RPMI7951 (cell line): ENCODE measurements around the gene PSMB4. TPM values are rescaled to one million over a fixed set of nuclear protein-coding genes. Genes with fewer than 3 reads are reported as not detected.
"Not testable (repeated sequence)": the region's sequence is repeated elsewhere in the genome, so short reads cannot be mapped to it uniquely, and the experiment has no call there.

Experiments
- DNase-seq: peaks from one replicate; pipeline ENCODE4 v3.0.0-alpha.2; 2012; ENCODE audit warnings: low read depth
- total RNA-seq: library from RNA; depleted of rRNA; stranded (reverse); fragments of >200 nt; shearing (Covaris generic); gene quantifications from 2 replicates; pipeline ENCODE4 v1.2.3, GENCODE V29; 2014

PSMB4 gene
- total RNA-seq, 1 experiment from 2014 or later = 469 TPM

DNA sequence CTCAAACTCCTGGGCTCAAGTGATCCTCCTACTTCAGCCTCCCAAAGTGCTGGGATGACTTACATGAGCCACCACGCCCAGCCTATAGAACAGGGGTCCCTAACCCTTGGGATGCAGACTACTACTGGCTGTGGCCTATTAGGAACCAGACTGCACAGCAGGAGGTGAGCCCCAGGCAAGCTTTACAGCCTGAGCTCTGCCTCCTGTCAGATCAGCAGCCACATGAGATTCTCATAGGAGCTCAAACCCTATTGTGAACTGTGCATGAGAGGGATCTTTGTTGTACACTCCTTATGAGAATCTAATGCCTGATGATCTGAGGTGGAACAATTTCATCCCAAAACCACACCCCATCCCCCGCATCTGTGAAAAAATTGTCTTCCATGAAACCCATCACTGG is 13.4 kb upstream of the PSMB4 start:
- no peak for DNase-seq

GRCh38 chr1:151390221-151391078 is 8.9 kb upstream of the PSMB4 start:
- not testable (repeated sequence) for DNase-seq

DNA sequence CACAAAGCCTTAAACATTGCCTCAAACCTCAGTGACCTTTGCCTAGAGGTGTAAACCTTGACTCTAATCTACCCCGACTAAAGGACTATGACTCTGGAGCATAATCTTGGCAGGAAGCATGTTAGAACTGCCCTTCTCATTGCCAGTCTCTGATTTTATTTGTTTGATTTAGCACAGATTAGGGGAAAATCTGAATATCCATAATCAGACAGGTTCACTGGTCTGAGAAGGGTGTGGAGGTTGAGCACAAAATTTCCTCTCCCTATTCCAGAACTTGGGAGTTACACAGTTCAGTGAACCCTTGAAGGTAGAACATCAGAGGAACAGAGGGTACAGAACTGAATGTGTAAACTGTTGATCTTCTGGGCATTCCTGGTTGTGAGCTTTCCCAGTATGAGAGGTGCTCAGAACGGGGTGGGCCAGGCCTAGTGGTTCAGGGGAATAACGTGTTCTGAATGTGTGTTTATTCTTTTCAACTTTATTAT is 8.3 kb upstream of the PSMB4 start:
- no peak for DNase-seq

- no peak for DNase-seq
These were observed 5.8 kb upstream of the PSMB4 start for GRCh38 chr1:151393583-151393982.

- DNase-seq = not testable (repeated sequence)
These were observed 3.1 kb upstream of the PSMB4 start for GRCh38 chr1:151396265-151396664.

DNA sequence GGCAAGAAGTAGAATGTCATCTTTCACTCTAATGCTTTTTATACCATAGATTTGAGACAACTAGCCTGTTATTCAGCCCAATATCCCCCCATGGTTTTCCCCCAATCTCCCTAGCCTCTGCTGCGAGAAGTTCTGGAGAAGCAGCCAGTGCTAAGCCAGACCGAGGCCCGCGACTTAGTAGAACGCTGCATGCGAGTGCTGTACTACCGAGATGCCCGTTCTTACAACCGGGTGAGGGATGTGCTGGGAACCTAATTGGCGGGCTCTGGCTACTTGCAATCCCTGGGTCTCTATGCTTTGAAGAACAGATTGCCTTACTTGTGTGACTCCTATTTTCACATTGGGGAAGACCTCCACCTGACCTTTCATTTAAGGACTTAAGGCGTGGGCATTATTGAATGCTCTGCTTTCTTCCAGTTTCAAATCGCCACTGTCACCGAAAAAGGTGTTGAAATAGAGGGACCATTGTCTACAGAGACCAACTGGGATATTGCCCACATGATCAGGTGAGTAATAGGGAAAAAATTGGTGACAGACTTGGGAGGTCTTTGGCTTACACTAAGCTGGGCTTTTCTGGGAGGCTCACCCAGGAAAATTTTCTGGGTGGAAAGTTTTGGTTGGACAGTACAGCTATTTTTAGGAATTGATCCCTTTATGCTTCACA is 1.9 kb downstream of the PSMB4 start:
- DNase-seq = peak; percentile 25

- no peak for DNase-seq
These were observed 2.5 kb downstream of the PSMB4 start for GRCh38 chr1:151401860-151402259.

DNA sequence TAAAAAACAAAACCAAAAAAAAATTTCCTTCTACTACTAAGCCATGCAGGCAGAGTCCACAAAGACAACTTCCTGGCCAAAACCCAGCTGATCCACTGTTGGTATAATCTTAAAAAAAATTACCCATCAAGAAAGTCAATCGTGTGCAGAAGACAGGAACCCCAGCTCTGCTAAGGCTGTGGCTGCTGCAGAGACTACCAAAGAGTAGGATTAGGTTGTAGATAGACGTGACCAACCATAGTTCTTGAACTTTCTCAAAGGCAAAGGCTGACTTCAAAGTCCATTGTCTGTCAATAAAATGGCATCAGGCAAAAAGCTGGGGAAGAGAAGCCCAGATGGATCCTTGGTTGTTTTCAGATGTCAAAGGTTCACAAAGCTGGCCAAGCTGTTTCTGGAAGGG is 3.4 kb downstream of the PSMB4 start:
- DNase-seq = no peak

- no peak for DNase-seq
These were observed 4.2 kb downstream of the PSMB4 start for GRCh38 chr1:151403612-151404011.

GRCh38 chr1:151405187-151405951 is 6.0 kb downstream of the PSMB4 start:
- peak; percentile 31 for DNase-seq

- no peak for DNase-seq
These were observed 6.8 kb downstream of the PSMB4 start for GRCh38 chr1:151406176-151406575.

DNA sequence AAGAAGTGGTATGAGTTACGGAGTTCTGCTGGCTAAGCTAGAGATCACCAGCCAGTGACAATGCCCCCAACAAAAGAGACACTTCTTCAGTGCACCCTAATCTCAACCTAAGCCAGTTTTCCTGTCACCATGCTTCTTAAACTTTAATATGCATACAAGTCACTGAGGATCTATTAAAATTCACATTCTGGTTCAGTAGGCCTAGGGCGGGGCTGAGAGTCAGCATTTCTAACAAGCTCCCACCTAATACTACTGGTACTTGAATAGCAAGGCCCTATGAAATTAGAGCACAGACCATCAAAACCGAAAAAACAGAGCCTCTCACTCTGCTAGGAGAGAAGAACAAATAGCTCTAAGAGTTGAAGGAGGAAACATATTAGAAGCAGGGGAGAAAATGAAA is 7.9 kb downstream of the PSMB4 start:
- DNase-seq = no peak

- no peak for DNase-seq
These were observed 9.5 kb downstream of the PSMB4 start for GRCh38 chr1:151408891-151409290.

DNA sequence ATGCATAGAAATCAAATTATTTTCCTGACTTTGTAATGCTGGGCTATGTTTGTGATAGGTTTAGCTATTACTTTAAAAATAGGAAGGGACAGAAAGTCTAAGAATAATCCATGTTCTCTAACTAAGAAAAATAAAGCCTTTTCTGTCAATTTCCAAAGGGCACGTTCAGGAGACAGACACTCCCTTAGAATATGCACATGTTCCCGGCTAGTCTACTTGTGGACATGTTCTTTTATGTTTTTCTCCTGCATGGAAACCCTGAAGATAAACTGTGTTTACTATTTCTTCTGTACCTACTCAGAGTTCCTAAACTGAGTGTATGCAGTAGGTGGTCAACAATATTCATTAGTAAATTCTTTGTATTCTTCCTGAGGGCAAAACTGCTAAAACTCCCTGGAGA is 12.5 kb downstream of the PSMB4 start:
- DNase-seq = no peak

- peak; percentile 24 for DNase-seq
These were observed 16.9 kb downstream of the PSMB4 start for GRCh38 chr1:151416231-151416630.

- DNase-seq = no peak
These were observed 18.7 kb downstream of the PSMB4 start for GRCh38 chr1:151418081-151418480.

- DNase-seq = no peak
These were observed 20.4 kb downstream of the PSMB4 start for GRCh38 chr1:151419819-151420218.

GRCh38 chr1:151425103-151425502 is 25.7 kb downstream of the PSMB4 start:
- DNase-seq = no peak

DNA sequence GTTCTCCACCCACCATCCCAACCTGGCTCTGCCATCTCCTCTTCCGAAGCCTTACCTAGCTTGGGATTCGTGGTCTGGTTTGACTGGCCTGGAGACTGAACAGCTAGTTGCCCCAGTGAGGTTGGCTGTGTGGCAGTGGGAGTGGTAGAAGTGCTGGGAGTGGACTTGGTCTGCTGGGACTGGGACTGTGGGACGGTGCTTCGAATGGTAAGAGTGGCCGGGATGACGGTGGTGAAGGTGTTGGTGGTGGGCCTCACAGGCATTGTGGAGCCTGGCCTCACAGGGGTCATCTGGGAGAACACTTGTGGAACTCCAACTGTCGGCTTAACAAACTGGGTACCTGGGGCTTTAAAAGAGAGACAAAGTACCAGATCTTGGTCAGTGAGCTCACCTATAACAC is 28.7 kb downstream of the PSMB4 start:
- no peak for DNase-seq

GRCh38 chr1:151433827-151434226 is 34.5 kb downstream of the PSMB4 start:
- DNase-seq = not testable (repeated sequence)

DNA sequence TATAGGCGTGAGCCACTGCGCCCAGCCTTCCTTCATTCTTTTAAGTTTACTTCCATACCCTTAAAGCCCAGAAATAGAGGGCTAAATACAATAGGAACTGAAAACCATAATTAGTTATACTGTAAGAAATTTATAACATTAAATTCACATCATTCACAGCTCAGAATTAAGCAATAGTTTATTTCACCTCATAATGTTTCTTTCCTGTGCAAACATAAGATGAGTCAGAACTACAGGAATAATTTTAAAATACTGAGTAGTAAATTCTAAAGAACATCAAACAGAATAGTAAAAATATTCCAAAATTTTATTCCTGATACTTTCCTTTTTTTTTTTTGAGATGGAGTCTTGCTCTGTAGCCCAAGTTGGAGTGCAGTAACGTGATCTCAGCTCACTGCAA is 35.8 kb downstream of the PSMB4 start:
- DNase-seq = no peak

GRCh38 chr1:151436985-151437384 is 37.6 kb downstream of the PSMB4 start:
- no peak for DNase-seq
